CD4-positive, alpha-beta T cell treated with Interleukin-21 for 1 hour (primary cell): ENCODE measurements around the gene CA5A.
"Not testable (repeated sequence)": the region's sequence is repeated elsewhere in the genome, so short reads cannot be mapped to it uniquely, and the experiment has no call there.

Experiments
- DNase-seq: peaks from one replicate; pipeline ENCODE4 v3.0.0-alpha.2; 2020

Gene CA5A

DNA sequence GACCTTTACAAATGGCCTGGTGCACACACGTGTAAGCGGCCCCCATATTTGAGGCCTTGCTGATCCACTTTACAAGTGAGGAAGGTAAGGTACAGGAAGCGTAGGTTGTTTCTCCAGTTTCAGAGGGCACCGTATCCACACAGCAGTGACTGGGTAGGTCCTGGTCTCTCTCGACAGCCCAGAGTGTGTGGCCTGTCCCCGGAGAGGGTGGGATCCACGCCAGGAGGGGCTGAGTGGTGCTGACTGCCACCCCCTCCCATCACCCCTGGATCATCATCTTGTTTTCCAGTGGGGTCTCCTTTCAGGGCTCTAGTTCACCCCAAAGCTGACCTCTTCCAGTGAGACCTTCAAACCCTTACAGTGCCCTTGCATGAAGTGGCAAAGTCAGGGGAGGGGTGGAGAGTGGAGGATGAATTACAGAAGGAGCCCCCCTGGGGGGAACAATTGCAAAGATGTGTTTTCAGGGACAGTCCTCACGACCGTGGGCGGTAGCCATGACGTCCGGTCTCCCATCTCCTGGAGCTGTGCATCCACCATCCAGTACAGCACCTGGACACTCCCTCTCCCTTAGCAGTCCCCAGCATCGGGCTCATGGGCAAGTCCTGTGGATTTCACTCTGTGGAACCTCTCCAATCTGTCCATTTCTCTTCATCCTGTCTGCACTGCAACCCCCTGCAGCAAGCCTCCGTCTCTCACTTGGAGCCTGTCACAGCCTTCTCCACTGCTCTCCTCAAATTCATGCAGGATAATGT, 10.4 kb upstream of the CA5A start:
- DNase-seq, result no peak

DNA sequence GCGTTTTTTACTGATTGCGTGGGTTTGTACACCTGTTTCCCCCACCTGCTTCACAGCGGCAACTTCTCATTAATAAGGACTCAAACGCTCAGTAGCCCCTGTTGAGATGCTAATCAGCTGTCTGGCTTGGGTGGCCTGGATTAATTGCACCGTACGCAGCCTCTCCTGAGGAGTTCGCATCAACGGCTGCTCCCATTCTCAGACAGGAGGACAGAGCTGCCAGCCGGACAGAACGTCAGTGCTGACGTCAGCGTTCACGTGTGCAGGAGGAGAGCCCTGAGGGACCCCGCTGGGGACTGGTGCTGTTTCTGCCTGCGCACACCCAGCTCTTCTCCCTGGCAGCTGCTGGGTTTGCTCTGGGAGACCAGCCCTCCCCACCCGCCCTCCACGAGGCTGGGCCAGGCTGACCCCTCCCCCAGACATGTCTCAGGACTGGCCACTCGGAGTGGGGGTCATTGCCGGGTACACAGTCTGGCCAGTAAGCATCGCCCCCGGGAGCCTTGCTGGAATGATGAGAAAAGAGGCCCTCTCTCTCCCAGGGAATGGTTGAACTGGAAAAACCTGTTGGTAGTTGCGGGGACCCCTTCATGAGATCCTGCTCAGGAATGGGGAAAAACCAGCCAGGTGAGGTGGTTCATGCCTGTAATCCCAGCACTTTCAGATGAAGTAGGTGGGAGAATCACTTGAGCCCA, 9.2 kb upstream of the CA5A start:
- DNase-seq, result peak; percentile 20

DNA sequence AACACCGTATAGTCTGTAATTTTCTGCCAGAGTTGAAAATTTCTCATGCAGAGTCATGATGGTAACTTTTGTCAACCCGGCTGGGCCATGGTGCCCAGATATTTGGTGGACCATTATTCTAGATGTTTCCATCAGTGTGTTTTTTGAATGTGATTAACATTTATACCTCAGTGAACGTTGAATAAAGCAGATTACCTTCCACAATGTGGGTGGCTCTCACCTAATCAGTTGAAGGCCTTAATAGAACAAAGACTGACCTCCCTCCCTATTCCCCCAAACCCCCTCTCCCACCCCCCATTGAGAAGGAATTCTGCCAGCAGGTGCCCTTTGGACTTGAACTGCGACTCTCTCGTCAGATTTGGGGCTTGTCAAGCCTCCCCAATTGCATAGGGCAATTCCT, 6.4 kb upstream of the CA5A start:
- no peak for DNase-seq

DNA sequence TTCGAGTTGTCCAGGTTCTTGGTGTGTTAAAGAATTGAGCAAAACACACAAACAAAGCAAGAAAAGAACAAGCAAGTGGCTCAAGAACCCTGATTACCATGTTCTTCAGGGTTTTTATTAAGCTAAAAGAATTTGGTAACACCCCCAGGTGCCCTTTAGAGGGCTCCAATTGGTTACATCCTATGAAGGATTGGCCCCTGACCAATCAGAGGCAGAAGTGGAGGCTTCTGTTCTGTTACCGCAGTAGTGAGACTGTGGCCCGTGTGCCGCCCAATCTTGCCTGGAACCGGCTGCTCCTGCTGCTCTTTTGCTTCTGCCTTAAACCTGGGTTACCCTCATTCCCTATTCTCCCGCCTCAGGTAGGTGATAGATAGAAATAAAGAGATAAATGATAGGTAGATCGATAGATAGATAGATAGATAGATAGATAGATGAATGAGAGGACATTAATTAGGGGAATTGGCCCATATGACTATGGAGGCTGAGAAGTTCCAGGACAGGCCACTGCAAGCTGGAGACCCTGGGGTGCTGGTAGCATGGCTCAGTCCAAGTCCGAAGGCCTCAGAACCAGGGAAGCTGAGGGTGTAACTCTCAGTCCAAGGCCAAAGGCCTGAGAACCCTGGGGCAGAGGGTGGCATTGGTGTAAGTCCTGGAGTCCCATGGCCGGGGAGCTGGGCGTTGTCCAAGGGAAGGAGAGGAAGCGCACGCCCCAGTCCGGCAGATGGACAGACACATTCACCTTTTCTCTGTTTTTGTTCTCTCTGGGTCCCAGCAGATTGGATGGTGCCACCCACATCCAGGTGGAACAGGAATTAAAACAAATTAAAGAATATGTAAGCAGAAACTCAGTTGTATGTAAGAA, 3.5 kb upstream of the CA5A start:
- DNase-seq, result no peak

DNA sequence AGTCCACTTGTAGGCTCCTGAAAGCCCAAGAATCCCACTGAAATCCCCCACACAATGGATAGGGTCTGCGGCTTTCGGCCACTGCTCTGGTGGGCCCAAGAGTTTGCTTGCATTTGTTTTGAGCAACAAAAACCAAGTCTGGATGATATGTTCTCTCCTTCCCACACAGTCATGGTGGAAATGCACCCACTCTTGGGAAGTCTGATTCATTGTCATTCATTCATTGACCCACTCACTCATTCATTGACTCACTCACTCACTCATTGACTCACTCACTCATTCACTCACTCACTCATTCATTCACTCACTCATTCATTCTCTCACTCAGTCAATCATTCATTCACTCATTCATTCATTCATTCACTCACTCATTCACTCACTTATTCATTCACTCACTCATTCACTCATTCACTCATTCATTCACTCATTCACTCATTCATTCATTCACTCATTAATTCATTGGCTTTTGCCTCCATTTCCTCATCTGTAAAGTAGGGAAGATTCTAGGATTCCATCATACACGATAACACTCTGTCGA, 2.2 kb upstream of the CA5A start:
- DNase-seq, result no peak

DNA sequence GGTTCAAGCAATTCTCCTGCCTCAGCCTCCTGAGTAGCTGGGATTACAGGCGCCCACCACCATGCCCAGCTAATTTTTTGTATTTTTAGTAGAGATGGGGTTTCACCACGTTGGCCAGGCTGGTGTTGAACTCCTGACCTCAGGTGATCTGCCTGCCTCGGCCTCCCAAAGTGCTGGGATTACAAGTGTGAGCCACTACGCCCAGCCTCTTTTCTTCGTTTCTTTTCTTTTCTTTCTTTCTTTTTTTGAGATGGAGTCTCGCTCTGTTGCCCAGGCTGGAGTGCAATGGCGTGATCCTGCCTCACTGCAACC, 858 bp upstream of the CA5A start:
- DNase-seq, result not testable (repeated sequence)

DNA sequence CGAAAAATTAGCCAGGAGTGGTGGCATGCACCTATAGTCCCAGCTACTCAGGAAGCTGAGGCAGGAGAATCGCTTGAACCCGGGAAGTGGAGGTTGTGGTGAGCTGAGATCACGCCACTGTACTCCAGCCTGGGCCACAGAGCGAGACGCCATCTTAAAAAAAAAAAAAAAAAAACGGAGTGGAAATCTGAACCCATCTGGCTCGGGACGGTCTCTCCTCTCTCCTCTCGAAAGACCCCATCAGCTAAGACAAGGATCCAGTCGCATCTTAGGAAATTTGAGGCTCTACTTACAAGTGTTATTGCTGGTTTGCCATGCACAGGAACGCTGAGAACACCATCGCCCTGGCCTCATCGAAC, 334 bp downstream of the CA5A start:
- DNase-seq, result not testable (repeated sequence)

DNA sequence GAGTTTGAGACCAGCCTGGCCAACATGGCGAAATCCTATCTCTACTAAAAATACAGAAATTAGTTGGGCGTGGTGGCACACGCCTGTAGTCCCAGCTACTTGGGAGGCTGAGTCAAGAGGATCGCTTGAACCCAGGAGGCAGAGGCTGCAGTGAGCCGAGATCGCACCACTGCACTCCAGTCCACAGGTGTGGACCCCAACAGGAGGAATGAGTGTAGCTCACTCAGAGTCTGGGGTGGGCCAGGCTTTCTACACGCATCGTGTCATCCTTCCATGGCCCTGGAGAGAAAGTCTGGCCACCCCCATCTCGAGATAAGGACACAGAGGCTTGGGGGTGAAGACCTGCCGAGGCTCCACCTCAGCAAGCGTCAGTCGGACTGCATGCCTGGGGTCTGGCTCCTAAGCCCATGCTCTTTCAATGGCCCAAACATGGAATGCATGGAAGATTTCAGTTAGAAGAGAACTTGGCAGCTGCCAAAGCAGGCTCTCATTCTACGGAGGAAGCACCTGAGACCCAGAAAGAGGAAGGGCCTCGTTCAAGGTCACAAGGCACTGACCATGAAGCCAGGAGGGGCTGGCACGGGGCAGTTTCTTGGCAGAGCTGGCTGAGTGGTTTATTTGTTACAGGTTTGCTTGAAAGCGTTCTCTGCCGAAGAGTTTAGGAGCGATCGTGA, 1.4 kb downstream of the CA5A start:
- not testable (repeated sequence) for DNase-seq

DNA sequence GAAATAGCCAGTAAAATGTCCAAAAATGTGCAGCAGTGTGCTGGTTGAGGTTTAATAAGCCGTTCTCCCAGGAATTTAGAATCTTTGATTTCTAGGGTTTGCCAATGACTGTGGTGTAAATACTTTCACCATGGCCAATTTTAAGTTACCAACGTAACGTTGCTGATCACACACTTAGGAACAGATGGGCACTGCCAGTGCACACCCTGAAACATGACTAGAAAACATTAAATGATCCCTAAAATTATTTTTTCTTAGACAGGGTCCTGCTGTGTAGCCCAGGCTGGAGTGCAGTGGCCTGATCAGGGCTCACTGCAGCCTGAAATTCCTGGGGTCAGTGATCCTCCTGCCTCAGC, 3.2 kb downstream of the CA5A start:
- no peak for DNase-seq

DNA sequence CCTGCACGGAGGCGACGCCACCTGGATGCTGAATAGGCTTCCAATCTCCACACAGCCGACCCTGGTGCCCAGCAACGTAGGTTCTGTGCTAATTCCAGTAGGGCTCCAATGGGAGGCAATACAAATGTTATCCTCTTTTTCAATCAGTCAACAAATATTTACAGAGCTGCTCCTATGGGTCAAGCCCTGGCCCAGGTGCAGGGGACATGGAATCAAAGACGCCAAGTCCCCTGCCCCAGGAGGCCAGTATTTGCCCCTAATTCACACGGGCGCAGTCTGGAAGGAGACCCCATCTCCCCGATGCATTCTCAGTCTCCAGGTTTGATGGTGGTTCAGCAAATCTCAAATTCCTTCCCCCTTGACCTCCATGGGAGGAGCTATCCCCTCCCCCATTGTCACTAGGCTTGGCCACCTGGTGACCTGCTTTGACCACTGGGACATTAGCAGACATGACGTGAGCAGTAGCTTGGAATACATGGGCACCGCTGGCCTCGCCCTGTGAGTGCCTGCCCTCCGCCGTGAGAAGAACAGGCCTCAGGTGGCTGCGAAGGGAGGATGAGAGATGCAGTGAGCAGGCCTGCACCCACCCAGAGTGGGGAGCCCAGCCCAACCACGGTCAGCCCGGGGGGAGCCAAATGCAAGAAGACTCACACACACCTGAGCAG, 3.7 kb downstream of the CA5A start:
- not testable (repeated sequence) for DNase-seq

DNA sequence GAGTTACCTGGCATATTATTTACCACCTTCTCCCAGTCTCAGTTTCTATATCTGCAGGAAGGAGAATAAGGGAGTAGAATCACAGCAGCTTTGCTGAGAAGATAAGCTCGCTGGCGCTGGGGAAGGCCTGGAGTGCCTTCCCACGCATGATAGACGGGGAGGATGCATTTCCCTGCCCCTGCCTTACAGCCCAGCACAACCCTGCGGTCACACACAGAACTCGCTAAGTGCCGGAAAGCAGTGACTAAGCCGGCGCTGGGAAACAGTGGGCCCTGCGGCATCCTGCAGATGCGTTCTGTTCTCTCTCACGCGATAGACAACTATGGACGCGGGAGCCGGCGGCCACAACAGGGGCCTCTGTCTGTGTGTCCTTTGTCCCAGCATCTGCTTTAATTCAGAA, 4.8 kb downstream of the CA5A start:
- DNase-seq, result no peak

DNA sequence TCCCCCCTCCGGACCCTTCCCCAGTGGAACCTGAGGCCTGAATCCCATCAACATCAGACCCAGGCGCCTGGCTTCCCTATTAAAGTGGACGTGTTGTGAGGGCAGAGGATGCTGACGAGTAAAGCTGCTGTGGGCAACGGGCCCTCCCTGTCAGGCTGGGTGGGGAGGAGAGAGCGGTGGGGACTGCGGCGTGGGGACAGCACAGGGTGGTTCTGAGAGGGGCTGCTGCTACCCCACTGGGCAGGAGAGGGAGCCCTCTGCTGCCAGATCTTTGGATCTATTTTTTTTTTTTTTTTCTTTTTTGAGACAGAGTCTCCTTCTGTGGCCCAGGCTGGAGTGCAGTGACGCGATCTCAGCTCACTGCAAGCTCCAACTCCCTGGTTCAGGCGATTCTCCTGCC, 5.9 kb downstream of the CA5A start:
- no peak for DNase-seq

DNA sequence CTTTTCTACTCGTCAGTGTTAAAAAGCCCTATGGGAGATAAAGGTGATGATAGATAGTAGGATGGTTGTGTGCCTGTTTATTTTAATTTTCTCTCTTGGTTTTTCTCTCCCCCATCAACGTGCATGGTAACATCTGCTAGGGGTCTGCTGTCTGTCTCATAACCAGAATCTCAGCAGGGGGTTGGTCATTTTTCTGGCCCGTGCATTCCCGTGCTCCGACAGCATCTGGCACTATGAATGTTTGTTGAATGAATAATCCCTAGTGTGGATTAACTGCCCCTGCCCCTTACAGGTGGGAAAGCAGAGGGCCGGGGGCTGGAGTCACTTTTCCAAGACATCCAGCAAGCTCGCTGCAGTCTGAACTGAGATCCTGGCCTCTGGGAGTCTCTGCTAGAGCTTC, 6.3 kb downstream of the CA5A start:
- DNase-seq, result no peak

DNA sequence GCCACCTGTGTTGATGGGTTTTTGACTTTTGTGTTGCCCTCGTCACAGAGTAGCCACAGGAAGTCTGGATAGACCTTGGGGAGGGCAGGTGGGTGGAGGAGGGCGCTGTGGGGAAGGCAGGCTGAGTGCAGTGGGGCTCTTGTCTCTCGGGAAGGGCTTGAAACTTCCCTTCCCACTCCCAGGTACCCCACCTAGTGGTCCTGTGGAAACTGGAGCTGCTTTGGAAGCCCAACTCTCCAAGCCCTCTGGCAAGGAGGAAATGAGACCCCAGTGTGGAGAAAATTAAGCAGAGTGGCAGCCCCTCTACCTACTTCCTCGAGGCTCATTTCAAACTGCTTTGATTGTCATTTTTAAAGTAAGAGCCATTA, 9.2 kb downstream of the CA5A start:
- no peak for DNase-seq

DNA sequence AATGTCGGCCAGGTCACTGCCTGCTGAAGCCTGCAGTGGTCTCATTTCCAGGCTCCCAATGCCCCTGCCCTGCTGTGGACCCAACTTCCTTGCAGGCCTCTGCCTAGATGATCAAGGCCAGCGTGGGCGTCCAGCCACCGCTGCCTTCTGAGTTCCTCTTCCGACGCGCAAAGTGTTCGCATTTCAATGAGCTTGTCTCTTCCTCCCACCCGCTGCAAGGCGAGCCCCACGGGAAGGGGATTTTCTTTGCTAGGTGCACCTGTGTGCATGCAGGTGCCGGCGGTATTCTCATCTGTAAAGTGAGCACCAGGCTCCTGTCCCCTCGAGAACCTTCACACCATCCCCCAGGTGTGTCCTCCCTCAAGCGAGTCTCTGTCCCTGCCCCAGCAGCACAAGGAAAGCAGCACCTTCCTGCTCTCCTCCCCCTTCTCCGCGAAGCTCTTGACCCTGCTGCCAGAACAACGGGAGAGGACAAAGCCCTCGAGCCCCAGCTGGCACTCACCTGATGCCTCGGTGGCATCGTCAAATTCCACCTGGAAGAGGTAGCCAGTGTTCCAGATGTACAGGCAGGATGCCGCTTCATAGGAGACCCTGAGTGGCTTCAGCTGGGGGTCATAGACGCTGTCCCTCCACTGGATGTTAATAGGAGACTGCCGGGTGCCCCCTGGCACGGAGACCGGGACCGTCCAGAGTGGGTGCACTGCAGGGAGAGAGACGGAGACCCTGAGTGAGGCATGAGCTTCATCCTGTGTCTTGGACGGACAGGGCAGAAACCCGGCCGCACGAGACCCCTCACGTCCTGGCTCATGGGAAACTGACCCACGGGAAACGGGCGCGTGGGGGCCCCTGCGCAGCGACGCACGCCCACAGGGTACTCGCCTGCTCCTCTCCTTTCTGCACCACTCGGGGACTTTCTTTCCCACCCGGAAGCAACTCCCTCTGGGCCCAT, 9.8 kb downstream of the CA5A start:
- DNase-seq, result no peak

DNA sequence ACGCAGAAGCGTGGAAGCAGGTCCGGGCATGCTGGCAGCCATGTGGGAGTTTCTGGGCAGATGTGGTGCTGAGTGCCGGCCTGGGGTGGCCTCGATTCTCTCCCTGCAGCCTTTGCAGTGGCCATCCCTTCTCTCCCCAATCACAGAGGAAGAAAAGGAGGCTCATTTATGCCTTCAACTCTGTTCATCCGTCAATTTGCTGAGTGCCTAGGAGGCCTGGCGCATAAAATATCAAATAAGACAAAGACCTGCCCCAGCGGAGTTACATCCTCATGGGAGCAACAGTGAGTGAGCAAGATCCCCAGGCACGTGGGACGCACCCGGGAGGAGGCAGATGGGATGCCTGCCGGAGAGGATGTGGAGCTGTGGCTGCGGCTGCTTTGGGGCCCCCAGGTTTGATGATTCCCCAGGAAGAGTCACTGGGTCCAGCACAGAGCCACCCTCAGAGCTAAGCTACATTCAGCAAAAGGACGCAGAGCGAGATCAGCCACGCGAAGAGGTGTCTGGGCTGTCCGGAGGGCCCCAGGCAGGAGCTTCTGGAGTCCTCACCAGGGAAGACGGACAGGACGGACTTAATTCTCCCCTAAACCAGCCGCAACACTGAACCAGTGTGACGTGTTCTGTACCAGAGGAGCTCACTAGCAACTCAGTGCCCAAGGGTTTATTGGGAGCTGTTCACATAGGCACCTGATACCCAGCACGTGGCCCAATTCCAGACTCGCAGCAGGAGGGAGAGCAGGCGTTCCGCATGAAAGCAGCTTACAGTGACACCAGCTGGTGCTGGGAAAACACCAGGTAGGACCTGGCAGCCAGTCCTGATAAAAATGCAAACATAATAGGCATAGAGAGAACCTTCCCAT, 11.3 kb downstream of the CA5A start:
- no peak for DNase-seq

DNA sequence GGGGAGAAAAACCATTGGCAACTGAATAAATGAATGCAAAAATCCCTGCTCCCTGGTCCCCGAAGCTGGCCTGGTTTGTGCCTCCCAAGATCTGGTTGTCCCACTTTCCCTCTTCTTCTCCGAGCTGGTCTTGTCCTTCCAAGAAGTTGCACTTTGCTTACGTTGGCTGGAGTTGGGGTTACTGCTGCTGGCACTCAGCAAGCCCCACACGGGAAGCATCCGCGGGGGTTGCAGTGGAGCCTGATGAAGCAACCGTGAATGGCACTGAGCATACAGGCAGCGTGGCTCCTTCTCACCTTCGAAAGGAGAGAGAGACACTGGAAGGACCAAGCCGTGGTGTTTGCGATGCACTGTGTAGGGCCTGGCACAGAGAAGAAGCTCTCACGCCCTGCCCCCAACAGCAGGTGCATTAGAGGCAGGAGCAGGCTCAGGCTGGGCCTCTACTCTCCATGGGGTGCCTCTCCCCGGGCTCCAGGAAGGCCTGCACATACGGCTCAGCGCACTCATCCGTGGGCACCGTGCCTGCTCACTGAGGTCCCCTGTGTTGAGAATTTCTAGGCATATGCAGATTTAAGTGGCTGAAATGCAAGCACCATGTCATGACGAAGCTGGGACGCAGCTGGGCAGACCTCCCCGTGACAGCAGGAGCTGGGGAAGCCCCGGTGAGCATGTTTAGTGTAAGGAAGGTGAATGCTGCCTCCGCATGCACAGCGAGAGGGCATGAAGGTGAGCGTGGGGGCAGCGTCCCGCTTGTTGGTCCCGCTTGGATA, 12.1 kb downstream of the CA5A start:
- no peak for DNase-seq

DNA sequence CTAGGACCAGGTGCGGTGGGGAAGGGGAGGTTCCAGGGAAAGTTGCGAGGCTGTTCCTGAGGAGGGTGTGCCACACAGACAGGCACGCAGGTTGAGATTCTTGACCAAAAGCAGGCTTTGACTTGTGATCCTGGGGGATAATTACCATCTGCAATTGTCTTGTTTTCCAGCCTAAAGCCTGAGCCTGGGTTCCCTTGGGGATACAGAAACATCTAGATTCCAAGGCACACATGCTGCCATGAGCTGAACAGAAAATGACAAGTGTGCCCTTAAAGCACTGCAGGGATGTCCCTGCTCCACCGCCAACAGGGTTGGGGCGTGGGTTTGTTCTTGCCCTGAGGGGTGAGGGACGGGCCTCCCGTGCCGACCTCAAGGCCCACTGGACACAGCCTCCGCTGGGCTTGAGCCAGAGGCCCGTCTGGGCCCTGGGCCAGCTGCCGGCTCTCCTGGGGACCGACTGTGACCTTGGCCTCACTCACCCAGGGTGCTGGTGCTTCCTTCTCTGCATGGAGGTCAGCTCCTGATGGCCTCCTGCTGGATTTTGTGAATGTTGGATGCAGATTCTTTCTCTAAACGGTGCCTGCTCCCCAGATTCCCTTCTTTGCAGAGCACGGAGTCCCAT, 14.0 kb downstream of the CA5A start:
- no peak for DNase-seq

DNA sequence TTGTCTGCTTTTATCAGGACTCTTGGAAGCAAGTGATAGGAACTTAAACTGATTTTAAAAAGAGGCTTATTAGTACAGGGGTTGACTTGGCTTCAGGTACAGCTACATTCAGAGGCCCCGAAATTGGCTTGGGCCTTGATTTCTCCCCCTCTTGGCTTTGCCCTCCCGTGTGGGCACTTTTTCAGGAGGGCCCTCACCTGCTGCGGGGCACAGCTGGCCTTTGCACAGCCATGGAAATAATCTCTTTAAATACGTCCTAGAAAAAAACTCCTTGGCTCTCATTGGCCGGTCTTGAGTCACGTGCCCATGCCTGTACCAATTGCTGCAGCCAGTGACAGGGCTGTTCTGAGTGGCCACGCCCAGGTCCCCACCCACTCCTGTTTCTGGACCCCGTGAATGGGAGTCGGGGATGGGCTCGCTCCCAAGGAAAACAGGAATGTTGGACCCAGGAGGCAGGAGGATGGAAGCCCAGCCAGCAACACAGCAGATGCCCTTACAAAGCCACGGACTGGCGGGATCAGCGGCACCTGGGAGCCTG, 15.0 kb downstream of the CA5A start:
- DNase-seq, result no peak
